Keratinocyte (primary cell): ENCODE results near the gene GSN.

Source experiments
- EZH2 ChIP-seq: IDR thresholded peaks from one replicate; pipeline ENCODE4 v1.6.1; 2012; ENCODE audit warnings: inconsistent platforms, mild to moderate bottlenecking, low read length, moderate library complexity
- TF ChIP-seq, protein P1 (sequence below), 3 experiments: IDR thresholded peaks in 1 of 3; conservative IDR thresholded peaks in 1 of 3; optimal IDR thresholded peaks in 1 of 3; 2 replicates in 2 of 3; 3 replicates in 1 of 3; pipeline versions ENCODE3 to v1.5.1; 2011; ENCODE audit warnings: low read length in 3 of 3, mild to moderate bottlenecking in 3 of 3, moderate library complexity in 2 of 3, control low read depth in 1 of 3, inconsistent platforms in 1 of 3; ENCODE audit not compliant: insufficient read depth in 2 of 3; ENCODE audit errors: extremely low read depth in 1 of 3

DNA sequence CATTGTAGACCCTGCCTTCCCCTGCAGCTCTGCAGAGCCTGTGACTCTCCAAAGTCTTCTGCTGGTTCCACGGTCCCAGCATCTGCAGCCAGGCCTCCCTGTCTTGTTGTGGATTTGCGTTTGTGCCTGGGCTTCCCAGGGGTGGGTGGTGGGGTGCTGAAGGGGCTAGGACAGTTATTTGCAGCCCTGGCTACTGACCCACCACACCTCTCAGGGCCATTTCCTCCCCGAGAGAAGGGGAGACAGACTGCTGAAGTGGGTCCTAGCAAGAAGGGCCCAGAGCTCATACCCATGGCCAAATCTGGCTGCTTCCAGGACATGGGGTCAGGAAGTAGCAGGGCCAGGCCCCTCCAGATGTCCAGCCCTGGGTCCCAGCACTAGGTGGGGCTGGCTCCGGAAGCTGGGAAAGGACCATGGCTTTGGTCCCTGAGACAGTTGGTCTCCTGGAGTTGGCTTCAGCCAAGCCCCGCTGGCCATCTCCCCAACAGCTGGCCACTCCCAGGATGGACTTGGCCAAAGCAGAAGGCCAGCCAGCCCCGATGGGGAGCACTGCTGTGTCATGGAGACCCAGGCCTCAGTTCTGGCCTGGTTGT, 26.3 kb downstream of the GSN start:
- TF ChIP-seq, protein P1, sequence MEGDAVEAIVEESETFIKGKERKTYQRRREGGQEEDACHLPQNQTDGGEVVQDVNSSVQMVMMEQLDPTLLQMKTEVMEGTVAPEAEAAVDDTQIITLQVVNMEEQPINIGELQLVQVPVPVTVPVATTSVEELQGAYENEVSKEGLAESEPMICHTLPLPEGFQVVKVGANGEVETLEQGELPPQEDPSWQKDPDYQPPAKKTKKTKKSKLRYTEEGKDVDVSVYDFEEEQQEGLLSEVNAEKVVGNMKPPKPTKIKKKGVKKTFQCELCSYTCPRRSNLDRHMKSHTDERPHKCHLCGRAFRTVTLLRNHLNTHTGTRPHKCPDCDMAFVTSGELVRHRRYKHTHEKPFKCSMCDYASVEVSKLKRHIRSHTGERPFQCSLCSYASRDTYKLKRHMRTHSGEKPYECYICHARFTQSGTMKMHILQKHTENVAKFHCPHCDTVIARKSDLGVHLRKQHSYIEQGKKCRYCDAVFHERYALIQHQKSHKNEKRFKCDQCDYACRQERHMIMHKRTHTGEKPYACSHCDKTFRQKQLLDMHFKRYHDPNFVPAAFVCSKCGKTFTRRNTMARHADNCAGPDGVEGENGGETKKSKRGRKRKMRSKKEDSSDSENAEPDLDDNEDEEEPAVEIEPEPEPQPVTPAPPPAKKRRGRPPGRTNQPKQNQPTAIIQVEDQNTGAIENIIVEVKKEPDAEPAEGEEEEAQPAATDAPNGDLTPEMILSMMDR (optimal IDR thresholded peaks at IDR 0.05 in 1 of 3, IDR thresholded peaks at IDR 0.05 in 1 of 3, conservative IDR thresholded peaks at IDR 0.05 in 1 of 3; ENCODE audit: extremely low read depth in 1 of 3, insufficient read depth in 2 of 3, low read length in 3 of 3): no peak
- no peak for TF ChIP-seq EZH2
